HCT116 (cell line): ENCODE results near the gene SH3GL1. TPM values are rescaled to one million over a fixed set of nuclear protein-coding genes. Genes with fewer than 3 reads are reported as not detected.

Experiments
- ATAC-seq: fragments of 200-7000 bp; cut with Tn5 transposase; 2 replicates; pipeline ENCODE4 v1.9.1; 2020; ENCODE audit warnings: mild to moderate bottlenecking, moderate library complexity
- BruUV-seq: library from RNA; stranded (reverse); fragments of 400-500 nt; replicated peaks from 2 replicates; lab custom pipeline; 2021; lab: Mats Ljungman, UMichigan
- CTCF ChIA-PET: fragments of 300-600 bp; sonication (Branson Sonifier 250); formaldehyde crosslinking; loops from one replicate; lab custom pipeline; 2021; ENCODE audit warnings: antibody characterized with exemption; lab: Charles Lee
- POLR2A ChIA-PET: fragments of 300-600, 350-600 bp; sonication (Branson Sonifier 250); formaldehyde crosslinking; loops from one replicate; lab custom pipeline; 2021; ENCODE audit warnings: antibody characterized with exemption; lab: Charles Lee
- RAD21 ChIA-PET, 2 experiments: fragments of 300-600 bp; sonication (Branson Sonifier 250); formaldehyde crosslinking; loops; one replicate each; lab custom pipeline; 2023; ENCODE audit warnings: low total read pairs in 2 of 2; ENCODE audit not compliant: uncharacterized antibody in 2 of 2, unreplicated experiment in 2 of 2, low non-redundant PET in 1 of 2; lab: Charles Lee
- DNase-seq: peaks from one replicate; pipeline ENCODE4 v3.0.0-alpha.2; 2010; ENCODE audit warnings: low read depth, low spot score
- H2AFZ ChIP-seq: fragments of 200-600 bp; shearing (Covaris generic), sonication (generic); 2 replicates; pipeline ENCODE4 v1.6.1; 2017; ENCODE audit warnings: low read depth, mixed run types, mixed read lengths, antibody characterized with exemption, low read length; ENCODE audit not compliant: poor library complexity, severe bottlenecking
- H3K27ac ChIP-seq: 2 replicates; pipeline ENCODE4 v1.5.1; 2012; ENCODE audit warnings: low read depth, low read length
- H3K27me3 ChIP-seq: fragments of 200-600 bp; sonication (generic); 2 replicates; pipeline ENCODE4 v1.6.1; 2016; ENCODE audit warnings: mixed run types, low read length, mixed read lengths; ENCODE audit not compliant: insufficient read depth
- H3K36me3 ChIP-seq, 2 experiments: fragments of 200-500 bp in 1 of 2; fragments of 200-600 bp in 1 of 2; sonication (Bioruptor generic) in 1 of 2; sonication (generic) in 1 of 2; 2 replicates each; pipeline versions ENCODE4 v1.5.1 to v1.6.1; 2014 to 2016; ENCODE audit warnings: low read length in 2 of 2, inconsistent platforms in 1 of 2, mixed read lengths in 1 of 2, mixed run types in 1 of 2; ENCODE audit not compliant: insufficient read depth in 2 of 2, control insufficient read depth in 1 of 2
- H3K4me1 ChIP-seq, 2 experiments: fragments of 200-600 bp in 1 of 2; sonication (generic) in 1 of 2; 2 replicates each; pipeline versions ENCODE4 v1.5.1 to v1.6.1; 2012 to 2017; ENCODE audit warnings: low read length in 2 of 2, inconsistent platforms in 1 of 2, mild to moderate bottlenecking in 1 of 2, mixed read lengths in 1 of 2, mixed run types in 1 of 2, moderate library complexity in 1 of 2; ENCODE audit not compliant: insufficient read depth in 2 of 2, control insufficient read depth in 1 of 2
- H3K4me2 ChIP-seq: fragments of 200-600 bp; sonication (generic); 2 replicates; pipeline ENCODE4 v1.6.1; 2017; ENCODE audit warnings: mixed run types, low read length, mixed read lengths
- H3K4me3 ChIP-seq, 2 experiments: fragments of 200-600 bp in 1 of 2; sonication (generic) in 1 of 2; replicated peaks in 1 of 2; 2 replicates each; pipeline ENCODE4 v1.5.1; 2011 to 2016; ENCODE audit warnings: low read length in 2 of 2, control low read depth in 1 of 2, low read depth in 1 of 2, mild to moderate bottlenecking in 1 of 2, mixed read lengths in 1 of 2, mixed run types in 1 of 2
- H3K79me2 ChIP-seq: fragments of 200-600 bp; sonication (generic); 2 replicates; pipeline ENCODE4 v1.6.1; 2017; ENCODE audit warnings: mild to moderate bottlenecking, mixed run types, low read length, moderate library complexity, mixed read lengths; ENCODE audit not compliant: insufficient read depth
- H3K9ac ChIP-seq: fragments of 200-600 bp; sonication (generic); 2 replicates; pipeline ENCODE4 v1.6.1; 2016; ENCODE audit warnings: low read length, mixed read lengths
- H3K9me2 ChIP-seq: fragments of 200-600 bp; sonication (generic), shearing (Covaris generic); 2 replicates; pipeline ENCODE4 v1.6.1; 2017; ENCODE audit warnings: mixed run types, mild to moderate bottlenecking, moderate library complexity; ENCODE audit not compliant: insufficient read depth
- H3K9me3 ChIP-seq, 2 experiments: fragments of 200-500 bp in 1 of 2; fragments of 200-600 bp in 1 of 2; sonication (Bioruptor generic) in 1 of 2; sonication (generic) in 1 of 2; 2 replicates each; pipeline ENCODE4 v1.6.1; 2014 to 2017; ENCODE audit warnings: low read length in 2 of 2, mixed read lengths in 2 of 2, inconsistent platforms in 1 of 2, low read depth in 1 of 2, mild to moderate bottlenecking in 1 of 2, mixed run types in 1 of 2, moderate library complexity in 1 of 2; ENCODE audit not compliant: control insufficient read depth in 1 of 2, insufficient read depth in 1 of 2
- H4K20me1 ChIP-seq: fragments of 200-600 bp; sonication (generic), shearing (Covaris generic); 2 replicates; pipeline ENCODE4 v1.6.1; 2017; ENCODE audit warnings: mixed run types, mild to moderate bottlenecking, moderate library complexity; ENCODE audit not compliant: insufficient read depth
- ELF1 ChIP-seq: IDR thresholded peaks from 2 replicates; pipeline ENCODE4 v1.6.1; 2012; ENCODE audit warnings: low read depth, borderline replicate concordance
- EZH2phosphoT487 ChIP-seq: fragments of 200-600 bp; IDR thresholded peaks from 2 replicates; pipeline ENCODE4 v1.6.1; 2018; ENCODE audit warnings: antibody characterized with exemption, borderline replicate concordance
- FOSL1 ChIP-seq: IDR thresholded peaks from 2 replicates; pipeline ENCODE4 v1.6.1; 2012; ENCODE audit warnings: low read depth
- SIN3A ChIP-seq: IDR thresholded peaks from 2 replicates; pipeline ENCODE4 v1.6.1; 2012; ENCODE audit warnings: low read depth
- intact Hi-C: fragments of 100-400 bp; cut with micrococcal nuclease; formaldehyde crosslinking; loops from 2 replicates; pipeline ENCODE4 v1.10.0; 2022
- total RNA-seq: library from RNA; stranded (reverse); gene quantifications from one replicate; pipeline ENCODE4 v1.2.1, GENCODE V29; 2021; ENCODE audit not compliant: unreplicated experiment
- TF ChIP-seq, protein P1 (sequence below): IDR thresholded peaks from 2 replicates; pipeline ENCODE4 v1.6.1; 2012
- TF ChIP-seq, protein P2 (sequence below): IDR thresholded peaks from 2 replicates; pipeline ENCODE4 v1.6.1; 2011; ENCODE audit warnings: mild to moderate bottlenecking, low read length, moderate library complexity; ENCODE audit not compliant: insufficient replicate concordance; ENCODE audit errors: extremely low read depth

The SH3GL1 gene
- total RNA-seq, 1 experiment from 2014 or later, result 86.0 TPM

DNA sequence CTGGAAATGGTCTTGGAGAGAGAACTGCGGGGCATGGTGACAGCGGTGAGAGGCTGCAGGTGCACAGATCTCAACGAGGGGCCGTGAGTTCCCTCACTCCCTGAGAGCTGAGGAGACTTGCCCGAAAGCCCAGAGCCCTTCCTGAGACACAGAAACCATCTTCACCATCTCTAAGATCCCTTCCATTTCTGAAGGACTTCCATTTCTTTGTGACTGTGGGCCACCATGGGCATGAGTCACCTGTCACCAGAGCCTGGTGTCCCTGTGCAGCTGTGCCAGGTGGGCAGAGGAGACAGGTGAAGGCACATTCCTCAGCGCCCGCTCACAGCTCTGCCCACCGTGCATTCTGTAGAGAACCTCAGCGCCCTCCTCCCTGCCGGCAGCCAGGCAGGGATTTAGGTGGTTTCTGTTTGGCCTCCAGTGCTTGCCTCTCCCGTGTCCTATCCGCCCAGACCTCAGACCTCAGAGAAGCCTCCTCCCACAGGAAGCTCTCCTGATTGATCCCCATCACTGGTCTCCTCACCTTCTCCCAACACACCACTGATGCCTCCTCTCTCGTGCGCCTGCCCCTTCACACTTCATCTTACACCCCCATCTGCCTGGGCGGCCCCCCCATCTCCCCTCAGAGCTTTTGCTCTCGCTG is 24.2 kb downstream of the SH3GL1 start:
- H3K9me3 ChIP-seq, result no peaks in the 10 kb centered on the region
- ChIA-PET RAD21 (interaction anchor here (1.0 to 1.2 kb wide), 2 partner anchors 33 to 95 kb away, joined by 3 read pairs; partner anchors contain the start of gene HDGFL2 (in 1 of the 2)), CTCF (interaction anchor here (0.6 to 2.6 kb wide), 7 partner anchors 13 to 149 kb away, joined by 3 to 13 read pairs (median 5); partner anchors contain the start of genes CHAF1A and SH3GL1), POLR2A (interaction anchor here (1.0 kb wide), 1 partner anchor 33 kb away, joined by 5 read pairs; the partner anchor contains the start of gene MPND)
- no peaks in the 10 kb centered on the region for H3K36me3 ChIP-seq
- H2AFZ ChIP-seq, result no peak overlapping the region
- ATAC-seq, result peak; percentile 18
- intact Hi-C loops, result loop anchor here (2.0 kb wide), 1 partner anchor 25 kb away; the partner anchor contains the start of gene SH3GL1
- peak overlapping the region; percentile 77 for H3K9ac ChIP-seq
- peaks cover 3% of the 10 kb centered on the region; the same call in 1 of the 2 replicates for H4K20me1 ChIP-seq
- BruUV-seq, result no TSS peak
- H3K9me2 ChIP-seq, result no peaks in the 10 kb centered on the region
- peak overlapping the region; percentile 99 for H3K27ac ChIP-seq
- peak overlapping the region in 1 of 2 experiments; percentile 58; a peak in 2 of 4 replicates for H3K4me3 ChIP-seq
- H3K27me3 ChIP-seq, result no peaks in the 10 kb centered on the region
- TF ChIP-seq, protein P1, sequence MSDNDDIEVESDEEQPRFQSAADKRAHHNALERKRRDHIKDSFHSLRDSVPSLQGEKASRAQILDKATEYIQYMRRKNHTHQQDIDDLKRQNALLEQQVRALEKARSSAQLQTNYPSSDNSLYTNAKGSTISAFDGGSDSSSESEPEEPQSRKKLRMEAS, result peak; percentile 23; the same call in 1 of the 2 replicates
- 0 out of 2 replicates have a peak, but pooled peaks have one; percentile 26 for TF ChIP-seq FOSL1
- TF ChIP-seq ELF1, result no peak
- peak; percentile 46; the same call in 1 of the 2 replicates for TF ChIP-seq SIN3A
- no peak for TF ChIP-seq EZH2phosphoT487
- TF ChIP-seq, protein P2, sequence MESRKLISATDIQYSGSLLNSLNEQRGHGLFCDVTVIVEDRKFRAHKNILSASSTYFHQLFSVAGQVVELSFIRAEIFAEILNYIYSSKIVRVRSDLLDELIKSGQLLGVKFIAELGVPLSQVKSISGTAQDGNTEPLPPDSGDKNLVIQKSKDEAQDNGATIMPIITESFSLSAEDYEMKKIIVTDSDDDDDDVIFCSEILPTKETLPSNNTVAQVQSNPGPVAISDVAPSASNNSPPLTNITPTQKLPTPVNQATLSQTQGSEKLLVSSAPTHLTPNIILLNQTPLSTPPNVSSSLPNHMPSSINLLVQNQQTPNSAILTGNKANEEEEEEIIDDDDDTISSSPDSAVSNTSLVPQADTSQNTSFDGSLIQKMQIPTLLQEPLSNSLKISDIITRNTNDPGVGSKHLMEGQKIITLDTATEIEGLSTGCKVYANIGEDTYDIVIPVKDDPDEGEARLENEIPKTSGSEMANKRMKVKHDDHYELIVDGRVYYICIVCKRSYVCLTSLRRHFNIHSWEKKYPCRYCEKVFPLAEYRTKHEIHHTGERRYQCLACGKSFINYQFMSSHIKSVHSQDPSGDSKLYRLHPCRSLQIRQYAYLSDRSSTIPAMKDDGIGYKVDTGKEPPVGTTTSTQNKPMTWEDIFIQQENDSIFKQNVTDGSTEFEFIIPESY, result no peak
- H3K4me1 ChIP-seq, result peaks cover 69 to 85% of the 10 kb centered on the region in 2 experiments
- no peak for DNase-seq
- peaks cover 90% of the 10 kb centered on the region for H3K79me2 ChIP-seq
- H3K4me2 ChIP-seq, result peak overlapping the region; percentile 97
